SU-DHL-6 (cell line): ENCODE data around the gene CHRNE.

ENCODE experiments used
- EZH2phosphoT487 ChIP-seq: fragments of 200-600 bp; sonication (generic), shearing (Covaris generic); conservative IDR thresholded peaks from 2 replicates; pipeline ENCODE4 v1.6.1; 2018; ENCODE audit warnings: mild to moderate bottlenecking, antibody characterized with exemption, low read length, moderate library complexity, mixed read lengths
- TF ChIP-seq, protein P1 (sequence below): fragments of 200-600 bp; sonication (generic); IDR thresholded peaks from one replicate; pipeline ENCODE4 v1.5.1; 2017; ENCODE audit warnings: antibody characterized with exemption, mild to moderate bottlenecking, low read length, moderate library complexity; ENCODE audit not compliant: insufficient read depth, poor library complexity, severe bottlenecking

DNA sequence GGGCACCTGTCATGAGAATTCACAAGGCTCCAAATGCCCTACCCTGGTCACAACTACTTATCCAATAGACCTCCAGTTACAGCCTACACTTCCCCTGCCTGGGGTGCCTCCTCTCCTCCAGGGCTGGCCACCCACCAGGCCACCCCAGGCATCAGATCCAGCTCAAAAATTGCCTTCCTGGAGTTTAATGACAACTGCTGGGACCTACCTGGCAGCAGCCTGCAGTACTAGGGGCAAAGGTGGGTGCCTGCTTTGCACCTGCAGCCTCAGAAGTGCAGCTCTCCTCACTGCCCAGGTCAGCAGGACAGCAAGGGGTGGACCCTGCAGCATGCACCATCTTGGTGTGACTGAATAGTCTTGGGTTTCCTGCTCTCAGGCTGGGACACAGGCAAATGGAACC lies 32.8 kb upstream of the CHRNE start:
- TF ChIP-seq, protein P1, sequence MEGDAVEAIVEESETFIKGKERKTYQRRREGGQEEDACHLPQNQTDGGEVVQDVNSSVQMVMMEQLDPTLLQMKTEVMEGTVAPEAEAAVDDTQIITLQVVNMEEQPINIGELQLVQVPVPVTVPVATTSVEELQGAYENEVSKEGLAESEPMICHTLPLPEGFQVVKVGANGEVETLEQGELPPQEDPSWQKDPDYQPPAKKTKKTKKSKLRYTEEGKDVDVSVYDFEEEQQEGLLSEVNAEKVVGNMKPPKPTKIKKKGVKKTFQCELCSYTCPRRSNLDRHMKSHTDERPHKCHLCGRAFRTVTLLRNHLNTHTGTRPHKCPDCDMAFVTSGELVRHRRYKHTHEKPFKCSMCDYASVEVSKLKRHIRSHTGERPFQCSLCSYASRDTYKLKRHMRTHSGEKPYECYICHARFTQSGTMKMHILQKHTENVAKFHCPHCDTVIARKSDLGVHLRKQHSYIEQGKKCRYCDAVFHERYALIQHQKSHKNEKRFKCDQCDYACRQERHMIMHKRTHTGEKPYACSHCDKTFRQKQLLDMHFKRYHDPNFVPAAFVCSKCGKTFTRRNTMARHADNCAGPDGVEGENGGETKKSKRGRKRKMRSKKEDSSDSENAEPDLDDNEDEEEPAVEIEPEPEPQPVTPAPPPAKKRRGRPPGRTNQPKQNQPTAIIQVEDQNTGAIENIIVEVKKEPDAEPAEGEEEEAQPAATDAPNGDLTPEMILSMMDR = no peak
- no peak for TF ChIP-seq EZH2phosphoT487
